D721Med (cell line): ENCODE measurements around the gene SMAD3.

Experiments used
- DNase-seq: peaks from one replicate; pipeline ENCODE4 v3.0.0; 2011; ENCODE audit warnings: low spot score; ENCODE audit not compliant: insufficient read length
- FAIRE-seq: peaks from 2 replicates; lab custom pipeline; 2011; peaks lifted over from hg19 to GRCh38; lab: Jason Lieb, UNC
- TF ChIP-seq, protein P1 (sequence below): IDR thresholded peaks from 2 replicates; pipeline ENCODE4 v1.5.1; 2012; ENCODE audit warnings: mild to moderate bottlenecking, control low read depth; ENCODE audit not compliant: insufficient read depth; ENCODE audit errors: missing control alignments

Gene SMAD3

DNA sequence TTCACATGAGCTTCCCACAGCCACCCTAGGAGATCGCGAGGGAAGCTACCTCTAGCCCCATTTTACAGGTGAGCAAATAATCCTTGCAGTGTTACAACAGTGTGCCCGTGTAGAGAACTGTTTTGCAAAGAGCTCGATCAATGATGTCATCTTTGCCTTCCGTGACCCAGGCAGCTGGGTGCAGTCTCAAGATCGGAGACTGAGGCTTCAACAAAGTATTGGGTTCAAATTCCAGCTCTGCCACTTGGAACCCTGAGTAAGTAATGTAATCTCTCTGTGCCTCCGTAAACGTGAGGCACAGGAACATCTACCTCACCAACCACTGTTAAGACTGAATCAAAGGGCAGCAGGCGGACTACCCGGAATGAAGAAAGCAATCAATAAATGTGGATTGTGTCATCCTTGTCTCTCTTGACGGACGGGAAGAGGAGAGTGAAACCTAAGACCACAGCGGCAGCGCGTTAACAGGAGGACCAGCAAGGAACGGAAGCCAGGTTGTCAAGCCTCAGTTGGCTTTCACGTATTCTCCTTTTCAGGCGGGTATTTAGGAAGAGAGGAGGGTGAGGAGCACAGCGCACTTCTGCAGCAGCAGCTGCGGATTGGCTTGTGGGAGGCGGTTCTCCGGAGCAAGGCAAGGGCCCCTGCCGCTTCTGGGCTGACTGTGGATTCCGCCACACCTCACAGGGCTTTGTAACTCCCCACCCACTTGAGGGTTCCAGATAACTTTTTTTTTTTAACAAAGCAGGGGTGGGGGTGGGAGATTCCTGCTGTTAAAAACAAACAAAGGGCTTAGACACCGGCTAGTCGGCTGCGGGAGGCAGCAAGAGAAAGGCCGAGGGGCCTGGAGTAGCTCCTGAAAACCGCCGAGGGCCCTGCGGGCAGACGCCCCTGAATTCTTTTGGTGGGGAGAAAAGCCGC lies 1.5 kb upstream of the SMAD3 start:
- no peak for FAIRE-seq
- TF ChIP-seq, protein P1, sequence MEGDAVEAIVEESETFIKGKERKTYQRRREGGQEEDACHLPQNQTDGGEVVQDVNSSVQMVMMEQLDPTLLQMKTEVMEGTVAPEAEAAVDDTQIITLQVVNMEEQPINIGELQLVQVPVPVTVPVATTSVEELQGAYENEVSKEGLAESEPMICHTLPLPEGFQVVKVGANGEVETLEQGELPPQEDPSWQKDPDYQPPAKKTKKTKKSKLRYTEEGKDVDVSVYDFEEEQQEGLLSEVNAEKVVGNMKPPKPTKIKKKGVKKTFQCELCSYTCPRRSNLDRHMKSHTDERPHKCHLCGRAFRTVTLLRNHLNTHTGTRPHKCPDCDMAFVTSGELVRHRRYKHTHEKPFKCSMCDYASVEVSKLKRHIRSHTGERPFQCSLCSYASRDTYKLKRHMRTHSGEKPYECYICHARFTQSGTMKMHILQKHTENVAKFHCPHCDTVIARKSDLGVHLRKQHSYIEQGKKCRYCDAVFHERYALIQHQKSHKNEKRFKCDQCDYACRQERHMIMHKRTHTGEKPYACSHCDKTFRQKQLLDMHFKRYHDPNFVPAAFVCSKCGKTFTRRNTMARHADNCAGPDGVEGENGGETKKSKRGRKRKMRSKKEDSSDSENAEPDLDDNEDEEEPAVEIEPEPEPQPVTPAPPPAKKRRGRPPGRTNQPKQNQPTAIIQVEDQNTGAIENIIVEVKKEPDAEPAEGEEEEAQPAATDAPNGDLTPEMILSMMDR: no peak
- no peak for DNase-seq

DNA sequence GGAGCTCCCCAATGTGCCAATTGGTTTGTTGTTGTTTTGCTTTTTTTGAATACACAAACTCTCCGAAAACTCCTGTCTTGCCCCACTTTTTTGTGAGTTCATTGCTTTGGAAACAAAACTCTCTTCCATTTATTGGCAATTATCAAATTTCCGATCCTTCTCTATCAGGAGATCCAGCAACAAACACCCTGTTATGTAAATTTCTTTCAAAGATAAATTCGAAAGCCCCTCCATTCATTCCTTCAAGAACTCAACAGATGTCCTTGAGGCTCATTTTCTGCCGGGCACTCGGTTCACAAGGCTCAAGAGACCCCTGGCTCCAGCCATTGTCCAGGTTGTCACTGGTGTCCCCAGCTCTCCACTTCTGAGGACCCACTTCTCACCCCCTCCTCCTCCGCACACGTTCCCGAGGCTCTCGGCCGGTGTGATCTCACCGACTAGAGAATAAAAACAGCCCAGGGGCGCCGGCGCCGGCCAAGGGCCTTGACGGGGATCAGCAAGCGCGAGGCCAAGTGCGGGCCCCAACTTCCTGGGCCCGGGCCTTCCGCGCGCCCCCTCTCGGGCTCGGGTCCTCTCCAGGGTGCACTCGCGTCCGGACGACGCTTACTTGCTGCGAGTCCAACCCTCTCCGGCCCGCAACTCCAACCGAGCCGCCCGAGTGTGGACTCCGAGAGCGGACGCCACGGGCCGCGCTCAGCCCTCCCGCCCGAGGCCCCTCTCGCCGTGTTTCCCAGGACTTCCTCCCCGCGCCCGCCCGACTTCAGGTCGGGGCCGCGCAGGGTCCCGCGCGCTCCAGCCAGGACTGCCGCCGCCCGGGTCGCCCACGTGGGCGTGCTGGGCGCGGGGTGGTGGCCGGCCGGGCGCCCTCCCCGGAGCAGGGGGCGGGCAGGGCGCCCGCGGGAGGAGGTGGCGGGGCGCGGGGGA lies 533 bp upstream of the SMAD3 start:
- DNase-seq (no peak), FAIRE-seq (no peak)
- TF ChIP-seq, protein P1: no peak

DNA sequence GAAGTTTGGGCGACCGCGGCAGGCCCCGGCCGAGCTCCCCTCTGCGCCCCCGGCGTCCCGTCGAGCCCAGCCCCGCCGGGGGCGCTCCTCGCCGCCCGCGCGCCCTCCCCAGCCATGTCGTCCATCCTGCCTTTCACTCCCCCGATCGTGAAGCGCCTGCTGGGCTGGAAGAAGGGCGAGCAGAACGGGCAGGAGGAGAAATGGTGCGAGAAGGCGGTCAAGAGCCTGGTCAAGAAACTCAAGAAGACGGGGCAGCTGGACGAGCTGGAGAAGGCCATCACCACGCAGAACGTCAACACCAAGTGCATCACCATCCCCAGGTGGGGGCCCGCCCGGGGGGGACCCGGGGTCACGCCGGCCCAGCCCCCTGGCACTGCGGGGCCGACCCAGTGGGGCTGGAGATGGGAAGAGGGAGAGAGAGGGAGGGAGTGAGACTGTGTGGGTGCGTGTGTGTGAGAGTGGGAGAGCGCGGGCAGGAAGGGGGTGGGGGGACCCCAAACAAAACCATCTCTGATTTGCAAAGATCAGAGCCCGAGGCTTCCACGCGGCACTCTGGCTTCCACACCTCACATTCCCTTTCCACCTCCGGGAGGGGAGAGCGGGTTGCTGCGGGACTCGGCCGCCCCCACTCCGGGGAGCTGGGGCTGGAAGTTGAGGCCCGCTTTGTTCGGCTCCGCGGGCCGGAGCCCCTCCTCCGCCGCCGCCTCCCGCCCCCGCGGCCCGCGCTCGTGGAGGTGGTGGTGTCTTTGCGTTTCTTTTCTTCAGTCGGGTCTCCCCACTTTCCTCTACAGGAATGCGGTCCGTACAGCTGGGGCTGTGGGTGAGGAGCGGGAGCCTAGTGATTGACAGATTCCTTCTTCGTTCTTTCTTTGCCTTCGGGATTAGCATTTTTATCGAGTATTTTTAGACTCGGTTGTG lies 898 bp downstream of the SMAD3 start:
- no peak for FAIRE-seq

DNA sequence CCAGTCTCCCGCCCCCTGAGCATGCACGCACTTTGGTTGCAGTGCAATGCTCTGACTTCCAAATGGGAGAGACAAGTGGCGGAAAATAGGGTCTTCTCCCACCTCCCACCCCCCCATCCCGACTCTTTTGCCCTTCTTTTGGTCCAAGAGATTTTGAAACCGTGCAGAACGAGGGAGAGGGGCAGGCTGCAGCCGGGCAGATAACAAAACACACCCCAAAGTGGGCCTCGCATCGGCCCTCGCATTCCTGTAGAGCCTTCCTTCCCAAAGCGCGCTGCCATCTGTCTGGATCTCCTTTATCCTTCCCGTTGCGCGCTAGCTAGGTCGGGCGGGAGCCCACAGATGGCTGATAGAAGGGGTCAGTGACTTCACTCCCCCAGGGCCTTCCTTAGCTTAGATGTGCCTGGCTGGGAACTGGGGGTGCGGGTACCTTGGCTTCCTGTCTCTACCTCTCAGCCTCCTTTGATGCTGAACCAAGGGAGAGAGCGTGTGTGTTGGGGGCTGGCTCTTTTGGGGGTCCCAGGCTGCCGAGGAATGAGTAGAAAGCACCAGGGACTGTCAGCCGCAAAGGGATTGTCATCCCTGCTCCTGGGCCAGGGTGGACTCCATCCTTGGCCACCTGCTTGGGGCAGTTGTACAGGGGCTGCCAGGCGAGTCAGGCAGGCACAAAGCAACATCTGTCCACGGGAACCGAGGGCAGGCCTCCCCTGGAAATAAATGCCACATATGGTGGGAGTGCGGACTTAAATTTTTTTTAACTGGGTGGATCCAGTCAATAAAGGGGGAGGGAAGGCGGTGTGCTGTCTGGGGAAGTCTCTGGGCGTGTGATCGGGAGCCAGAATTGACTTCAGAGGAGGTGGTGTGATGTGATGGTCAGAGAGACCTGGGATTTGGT lies 1.8 kb downstream of the SMAD3 start:
- TF ChIP-seq, protein P1: no peak
- no peak for DNase-seq
- FAIRE-seq: no peak

More for the DNA sequence above, 898 bp downstream of the SMAD3 start:
- DNase-seq: no peak
- TF ChIP-seq, protein P1: no peak

DNA sequence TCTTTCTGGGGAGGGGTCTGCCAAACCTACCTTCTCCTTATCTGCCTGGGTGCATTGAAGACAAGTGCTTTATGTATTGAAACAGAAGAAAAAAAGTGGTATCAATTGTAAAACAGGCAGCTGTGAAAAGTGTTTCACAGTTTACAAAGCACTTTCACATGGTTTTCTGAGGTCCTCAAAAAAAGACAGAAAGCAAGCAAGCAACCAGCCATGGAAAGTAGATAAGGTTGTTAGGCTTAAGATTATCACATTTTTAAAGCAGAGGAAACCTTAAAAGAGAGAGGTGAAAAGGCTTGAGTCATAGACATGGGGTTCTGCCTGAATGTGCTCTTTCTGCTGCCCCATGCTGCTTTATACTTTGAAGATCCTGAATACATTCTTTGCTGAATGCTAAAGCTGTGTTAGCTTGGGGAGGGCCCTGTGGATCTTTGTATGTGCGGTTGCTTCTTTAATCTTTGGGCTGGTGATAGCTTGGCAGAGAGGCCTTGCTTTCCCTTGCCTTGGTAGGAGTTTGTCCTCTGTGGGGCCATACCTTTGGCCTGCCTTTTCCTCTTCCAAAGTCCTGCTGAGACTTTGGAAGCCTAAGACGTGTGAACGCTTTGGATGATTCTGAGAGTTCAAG lies 2.6 kb downstream of the SMAD3 start:
- TF ChIP-seq, protein P1: no peak
- FAIRE-seq: no peak
- no peak for DNase-seq
